K562 (cell line): ENCODE results near the gene GP1BB. TPM values are rescaled to one million over a fixed set of nuclear protein-coding genes. Genes with fewer than 3 reads are reported as not detected.

Experiments
- ATAC-seq: fragments of 200-7000 bp; cut with Tn5 transposase; 3 replicates; pipeline ENCODE4 v1.9.1; 2020; ENCODE audit warnings: moderate library complexity
- BruUV-seq: library from RNA; stranded (reverse); fragments of 400-500 nt; replicated peaks from 2 replicates; lab custom pipeline; 2021; lab: Mats Ljungman, UMichigan
- CTCF ChIA-PET: fragments of 300-600 bp; formaldehyde crosslinking; extraction: SDS; loops from one replicate; lab custom pipeline; 2021; ENCODE audit warnings: low intra/inter-chr PET ratio; lab: Yijun Ruan, JAX
- POLR2A ChIA-PET: fragments of 300-600, 350-650 bp; sonication (Branson Sonifier 250); formaldehyde crosslinking; extraction: SDS; loops from one replicate; lab custom pipeline; 2021; ENCODE audit warnings: antibody characterized with exemption, inconsistent platforms; lab: Yijun Ruan, JAX
- DNase-seq, 4 experiments: peaks; one replicate each; pipeline versions ENCODE4 v3.0.0 to v3.0.0-alpha.2; 2011 to 2018; ENCODE audit warnings: low spot score in 3 of 4, mixed read lengths in 3 of 4; ENCODE audit errors: extremely low read depth in 1 of 4
- FAIRE-seq: peaks from 2 replicates; lab custom pipeline; 2011; peaks lifted over from hg19 to GRCh38; lab: Jason Lieb, UNC
- H2AFZ ChIP-seq: 2 replicates; pipeline ENCODE4 v1.6.0; 2011; ENCODE audit warnings: low read depth, low read length, control low read depth, inconsistent platforms
- H3K27ac ChIP-seq: fragments of 200-600 bp; 3 replicates; pipeline ENCODE4 v1.8.0; 2011; ENCODE audit warnings: low read depth, mild to moderate bottlenecking, control low read depth, inconsistent platforms, low read length, moderate library complexity, mixed read lengths; ENCODE audit errors: extremely low read depth
- H3K27me3 ChIP-seq, 2 experiments: fragments of 300-600 bp in 1 of 2; 2 replicates in 1 of 2; 3 replicates in 1 of 2; pipeline versions ENCODE4 v1.6.0 to v1.8.0; 2011; ENCODE audit warnings: inconsistent platforms in 2 of 2, low read length in 2 of 2, mild to moderate bottlenecking in 1 of 2, mixed read lengths in 1 of 2, moderate library complexity in 1 of 2; ENCODE audit not compliant: control insufficient read depth in 2 of 2, insufficient read depth in 2 of 2
- H3K36me3 ChIP-seq: fragments of 300-600 bp; 3 replicates; pipeline ENCODE4 v1.8.0; 2011; ENCODE audit warnings: mild to moderate bottlenecking, low read length, inconsistent platforms; ENCODE audit not compliant: control insufficient read depth, insufficient read depth
- H3K4me1 ChIP-seq, 2 experiments: fragments of 200-600 bp in 1 of 2; replicated peaks in 1 of 2; 2 replicates in 1 of 2; 3 replicates in 1 of 2; pipeline versions ENCODE4 v1.5.1 to v1.8.0; 2011; ENCODE audit warnings: inconsistent platforms in 2 of 2, low read length in 2 of 2, mild to moderate bottlenecking in 1 of 2, mixed read lengths in 1 of 2, moderate library complexity in 1 of 2; ENCODE audit not compliant: control insufficient read depth in 2 of 2, insufficient read depth in 2 of 2
- H3K4me2 ChIP-seq: 2 replicates; pipeline ENCODE4 v1.6.1; 2011; ENCODE audit warnings: low read length, control low read depth, inconsistent platforms, mixed read lengths; ENCODE audit not compliant: insufficient read depth
- H3K4me3 ChIP-seq: fragments of 200-600 bp; sonication (generic), shearing (Covaris generic); 2 replicates; pipeline ENCODE4 v1.5.1; 2016; ENCODE audit warnings: control low read depth, inconsistent platforms
- H3K79me2 ChIP-seq: fragments of 200-600 bp; 3 replicates; pipeline ENCODE4 v1.8.0; 2011; ENCODE audit warnings: low read length, inconsistent platforms; ENCODE audit not compliant: control insufficient read depth, insufficient read depth
- H3K9ac ChIP-seq, 2 experiments: 2 replicates each; pipeline versions ENCODE4 v1.6.0 to v1.6.1; 2011; ENCODE audit warnings: low read depth in 2 of 2, low read length in 2 of 2, control low read depth in 1 of 2, inconsistent platforms in 1 of 2, mild to moderate bottlenecking in 1 of 2, mixed read lengths in 1 of 2; ENCODE audit not compliant: insufficient read depth in 1 of 2
- H3K9me1 ChIP-seq: one replicate; pipeline ENCODE4 v1.6.0; 2011; ENCODE audit warnings: inconsistent platforms, mild to moderate bottlenecking, low read length, moderate library complexity; ENCODE audit not compliant: control insufficient read depth, insufficient read depth
- H3K9me3 ChIP-seq: replicated peaks from 2 replicates; pipeline ENCODE4 v1.5.1; 2011; ENCODE audit warnings: low read depth, low read length, inconsistent platforms; ENCODE audit not compliant: control insufficient read depth, insufficient read depth
- H4K20me1 ChIP-seq: replicated peaks from 2 replicates; pipeline ENCODE4 v1.6.1; 2011; ENCODE audit warnings: low read length, inconsistent platforms, mixed read lengths; ENCODE audit not compliant: control insufficient read depth, insufficient read depth
- ADNP ChIP-seq: fragments of 200-800 bp; sonication (Bioruptor generic); IDR thresholded peaks from 2 replicates; pipeline ENCODE4 v1.6.1; 2016; ENCODE audit warnings: missing genetic modification characterization, missing compliant biosample characterization
- CREB1 ChIP-seq, 2 experiments: sonication (generic) in 1 of 2; formaldehyde crosslinking in 1 of 2; IDR thresholded peaks; 2 replicates each; pipeline versions ENCODE4 v1.6.1 to v1.8.0; 2012 to 2022; ENCODE audit warnings: inconsistent platforms in 1 of 2, mild to moderate bottlenecking in 1 of 2, missing genetic modification reagents in 1 of 2, moderate library complexity in 1 of 2
- ETV1 ChIP-seq: fragments of 450-650 bp; conservative IDR thresholded peaks from 2 replicates; pipeline ENCODE4 v1.6.1; 2016; ENCODE audit warnings: missing genetic modification characterization, control low read depth, low read depth, missing compliant biosample characterization
- GABPB2 ChIP-seq: fragments of 250-450 bp; sonication (Bioruptor Pico); conservative IDR thresholded peaks from 2 replicates; pipeline ENCODE4 v1.5.1; 2021; ENCODE audit warnings: mild to moderate bottlenecking
- HDAC8 ChIP-seq: fragments of 450-650 bp; IDR thresholded peaks from 2 replicates; pipeline ENCODE4 v1.6.1; 2016; ENCODE audit warnings: mild to moderate bottlenecking, missing genetic modification characterization, moderate library complexity, missing compliant biosample characterization
- KLF1 ChIP-seq: fragments of 450-650 bp; IDR thresholded peaks from 2 replicates; pipeline ENCODE4 v1.6.1; 2016; ENCODE audit warnings: missing genetic modification characterization, missing compliant biosample characterization
- MTA3 ChIP-seq: fragments of 450-650 bp; formaldehyde crosslinking; IDR thresholded peaks from 2 replicates; pipeline ENCODE4 v1.6.1; 2017; ENCODE audit warnings: mild to moderate bottlenecking, borderline replicate concordance
- MYC ChIP-seq, 2 experiments: fragments of 250-450 bp in 1 of 2; sonication (Bioruptor Pico) in 1 of 2; IDR thresholded peaks; 2 replicates each; pipeline versions ENCODE4 v1.5.1 to v1.6.1; 2012 to 2021; ENCODE audit warnings: low read depth in 2 of 2, borderline replicate concordance in 1 of 2, improper control_type of control experiment in 1 of 2, low read length in 1 of 2, mild to moderate bottlenecking in 1 of 2, moderate library complexity in 1 of 2
- NCOR1 ChIP-seq: fragments of 450-650 bp; IDR thresholded peaks from 2 replicates; pipeline ENCODE4 v1.6.1; 2016; ENCODE audit warnings: mild to moderate bottlenecking, moderate library complexity
- NUFIP1 ChIP-seq: fragments of 450-650 bp; IDR thresholded peaks from 2 replicates; pipeline ENCODE4 v1.6.1; 2018; ENCODE audit not compliant: partially characterized antibody
- PHF20 ChIP-seq: fragments of 450-650 bp; IDR thresholded peaks from 2 replicates; pipeline ENCODE4 v1.6.1; 2018; ENCODE audit not compliant: partially characterized antibody
- PHF21A ChIP-seq: fragments of 450-650 bp; IDR thresholded peaks from 2 replicates; pipeline ENCODE4 v1.6.1; 2017; ENCODE audit warnings: low read depth, borderline replicate concordance
- RB1 ChIP-seq: fragments of 450-650 bp; IDR thresholded peaks from 2 replicates; pipeline ENCODE4 v1.6.1; 2017; ENCODE audit warnings: low read depth, mild to moderate bottlenecking
- TSC22D4 ChIP-seq: fragments of 450-650 bp; IDR thresholded peaks from 2 replicates; pipeline ENCODE4 v1.6.1; 2016; ENCODE audit warnings: missing genetic modification characterization, missing biosample characterization, control low read depth
- ZNF121 ChIP-seq: sonication (generic); formaldehyde crosslinking; conservative IDR thresholded peaks from 2 replicates; pipeline ENCODE4 v1.8.0; 2022; ENCODE audit warnings: missing genetic modification reagents
- ZNF436 ChIP-seq: fragments of 250-450, 450-650 bp; sonication (Bioruptor Pico); formaldehyde crosslinking; IDR thresholded peaks from 2 replicates; pipeline ENCODE4 v1.7.0; 2020; ENCODE audit warnings: mild to moderate bottlenecking
- ZNF764 ChIP-seq: fragments of 250-450 bp; sonication (Bioruptor Pico); IDR thresholded peaks from 2 replicates; pipeline ENCODE4 v1.4.0; 2020; ENCODE audit warnings: low read depth, mild to moderate bottlenecking, moderate library complexity
- WGBS: fragments of 100-300 bp; shearing (Covaris generic); methylation state at CpG from one replicate; pipeline ENCODE4 v1.1.6; 2016; ENCODE audit warnings: low coverage, mixed read lengths; ENCODE audit not compliant: insufficient coverage; ENCODE audit errors: missing lambda C conversion rate; 5-methylcytosine and 5-hydroxymethylcytosine counted together
- in situ Hi-C: fragments of 300-500 bp; cut with MboI; formaldehyde crosslinking; loops from 4 replicates; pipeline ENCODE4 v1.15.0; 2018; ENCODE audit warnings: inconsistent platforms, mixed read lengths
- intact Hi-C: fragments of 100-400 bp; cut with micrococcal nuclease; formaldehyde crosslinking; loops from 2 replicates; pipeline ENCODE4 v1.14.2; 2022
- polyA plus RNA-seq, 8 experiments: library from polyadenylated mRNA; depleted of rRNA in 4 of 8; stranded (reverse) in 5 of 8; unstranded in 3 of 8; fragments of >200 nt; fragmentation: Nextera tagmentation in 2 of 8; fragmentation: Illumina TruSeq in 1 of 8; extraction: Ambion mirVana in 2 of 8; extraction: Trizol in 1 of 8; gene quantifications; 2 replicates each; pipeline versions ENCODE4 v1.2.1 to v1.2.3, GENCODE V29; 2011 to 2014; ENCODE audit warnings: inconsistent platforms in 1 of 8, missing spikeins in 1 of 8
- total RNA-seq, 7 experiments: library from RNA; depleted of rRNA in 6 of 7; stranded (reverse); fragments of >200 nt in 6 of 7; fragmentation: Illumina TruSeq in 2 of 7; extraction: Trizol in 2 of 7; gene quantifications; 2 replicates each; pipeline versions ENCODE4 v1.2.1 to v1.2.3, GENCODE V29; 2011 to 2021; ENCODE audit warnings: low replicate concordance in 1 of 7
- TF ChIP-seq, protein P1 (sequence below): sonication (generic); formaldehyde crosslinking; IDR thresholded peaks from 2 replicates; pipeline ENCODE4 v1.8.0; 2023; ENCODE audit warnings: mild to moderate bottlenecking, missing genetic modification reagents

Gene GP1BB
- total and polyA plus RNA-seq, 9 of the 15 experiments (the other 6 are each of a cell fraction or from before 2014, with no cell fraction given): 0.69 to 162 (median 2.8) TPM

- TF ChIP-seq, protein P1, sequence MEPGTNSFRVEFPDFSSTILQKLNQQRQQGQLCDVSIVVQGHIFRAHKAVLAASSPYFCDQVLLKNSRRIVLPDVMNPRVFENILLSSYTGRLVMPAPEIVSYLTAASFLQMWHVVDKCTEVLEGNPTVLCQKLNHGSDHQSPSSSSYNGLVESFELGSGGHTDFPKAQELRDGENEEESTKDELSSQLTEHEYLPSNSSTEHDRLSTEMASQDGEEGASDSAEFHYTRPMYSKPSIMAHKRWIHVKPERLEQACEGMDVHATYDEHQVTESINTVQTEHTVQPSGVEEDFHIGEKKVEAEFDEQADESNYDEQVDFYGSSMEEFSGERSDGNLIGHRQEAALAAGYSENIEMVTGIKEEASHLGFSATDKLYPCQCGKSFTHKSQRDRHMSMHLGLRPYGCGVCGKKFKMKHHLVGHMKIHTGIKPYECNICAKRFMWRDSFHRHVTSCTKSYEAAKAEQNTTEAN (CRISPR knock-in tag): no peak
- no peak for TF ChIP-seq ZNF121 (CRISPR knock-in tag)
These were observed 35.6 kb downstream of the GP1BB start (continued) for GRCh38 chr22:19758896-19759426.

DNA sequence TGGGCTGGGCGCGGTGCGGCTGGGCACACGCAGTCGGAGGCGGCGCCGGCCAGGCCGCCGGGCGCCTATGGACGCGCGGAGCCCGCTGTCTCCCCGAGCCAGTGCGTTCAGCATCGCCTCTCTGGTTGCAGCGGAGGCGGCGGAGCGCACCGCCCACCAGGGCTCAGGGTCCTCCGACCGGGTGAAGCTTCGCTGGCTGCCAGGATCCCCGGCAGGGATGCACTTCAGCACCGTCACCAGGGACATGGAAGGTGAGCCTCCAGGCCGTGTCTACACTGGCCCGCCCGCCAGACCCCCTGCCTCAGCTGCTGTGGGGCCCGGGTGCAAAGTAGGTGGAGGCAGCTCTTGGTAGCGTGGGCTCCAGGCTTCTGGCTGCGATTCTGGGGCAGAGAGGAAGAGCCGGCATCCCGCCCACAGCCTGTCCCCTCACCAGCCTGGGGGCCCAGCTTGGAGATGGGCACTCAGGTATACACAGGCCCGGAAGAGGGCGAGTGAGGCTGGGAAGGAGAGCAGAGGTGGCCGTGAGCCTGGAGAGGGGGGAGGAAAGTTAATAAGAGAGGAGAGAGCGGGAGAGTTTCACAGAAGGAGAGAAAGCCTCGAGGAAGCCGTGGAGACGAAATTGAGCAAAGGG, 36.2 kb downstream of the GP1BB start:
- Histone ChIP-seq H3K9ac (peak overlapping the region; percentile 41 to 50), H3K36me3 (peaks cover under 1% of the 10 kb centered on the region; the same call in 1 of the 3 replicates), H3K4me3 (no peak overlapping the region), H2AFZ (peak overlapping the region; percentile 76), H4K20me1 (peaks cover 31% of the 10 kb centered on the region), H3K79me2 (peaks cover 25% of the 10 kb centered on the region), H3K9me1 (peaks cover 9% of the 10 kb centered on the region), H3K4me2 (no peak overlapping the region), H3K9me3 (no peaks in the 10 kb centered on the region), H3K27me3 (peaks cover 30 to 49% of the 10 kb centered on the region in 2 experiments; a peak in 4 of 5 replicates), H3K27ac (no peak overlapping the region), H3K4me1 (peaks cover 24 to 97% of the 10 kb centered on the region in 2 experiments; a peak in 4 of 5 replicates)
- ATAC-seq (no peak), DNase-seq (no peak), FAIRE-seq (no peak)
- intact Hi-C loops (loop anchor here (5.0 kb wide), 1 partner anchor 133 kb away; no protein-coding TSS in a partner anchor), in situ Hi-C loops (no loop called here)
- ChIA-PET CTCF (interaction anchor here (0.9 to 1.5 kb wide), 2 partner anchors 20 to 151 kb away, joined by 4 to 8 read pairs; no protein-coding TSS in a partner anchor), POLR2A (interaction anchor here (0.8 to 1.1 kb wide), 4 partner anchors 8 to 173 kb away, joined by 3 to 6 read pairs (median 3); no protein-coding TSS in a partner anchor)
- WGBS: 54% methylated on average over 43 of the region's 43 CpGs
- BruUV-seq: no TSS peak
- 0 out of 2 replicates have a peak, but pooled peaks have one; percentile 4 for TF ChIP-seq CREB1 (IDR thresholded peaks at IDR 0.05)
- no peak for TF ChIP-seq CREB1 (CRISPR knock-in tag; IDR thresholded peaks at IDR 0.05)
- TF ChIP-seq ADNP (tag): no peak
- TF ChIP-seq ZNF764: peak; percentile 65
- TF ChIP-seq PHF20: peak; percentile 41
- peak; percentile 53; the same call in 1 of the 2 replicates for TF ChIP-seq RB1
- TF ChIP-seq NUFIP1: peak; percentile 61
- 0 out of 2 replicates have a peak, but pooled peaks have one; percentile 26 for TF ChIP-seq MTA3
- TF ChIP-seq HDAC8 (tag): peak; percentile 74; the same call in 1 of the 2 replicates
- TF ChIP-seq ETV1 (tag): 0 out of 2 replicates have a peak, but pooled peaks have one; percentile 19
- TF ChIP-seq MYC (IDR thresholded peaks at IDR 0.05; ENCODE audit: low read depth, low read length): no peak
- 0 out of 2 replicates have a peak, but pooled peaks have one; percentile 51 for TF ChIP-seq MYC (CRISPR knock-in tag; IDR thresholded peaks at IDR 0.05; ENCODE audit: borderline replicate concordance, low read depth)
- TF ChIP-seq PHF21A: no peak
- TF ChIP-seq KLF1 (tag): peak; percentile 53; the same call in 1 of the 2 replicates
- TF ChIP-seq ZNF436: no peak
- TF ChIP-seq GABPB2 (CRISPR knock-in tag): peak; percentile 69; the same call in 1 of the 2 replicates
- TF ChIP-seq NCOR1: no peak
- peak; percentile 72; the same call in 1 of the 2 replicates for TF ChIP-seq TSC22D4
